Caco-2 (cell line): ENCODE measurements around the gene TNRC18. TPM values are rescaled to one million over a fixed set of nuclear protein-coding genes. Genes with fewer than 3 reads are reported as not detected.

Experiments
- BruUV-seq: library from RNA; stranded (reverse); fragments of 400-500 nt; replicated peaks from 2 replicates; lab custom pipeline; 2021; lab: Mats Ljungman, UMichigan
- CTCF ChIA-PET: fragments of 300-600 bp; sonication (Branson Sonifier 250); formaldehyde crosslinking; loops from one replicate; lab custom pipeline; 2022; ENCODE audit warnings: antibody characterized with exemption; lab: Charles Lee
- POLR2A ChIA-PET: fragments of 300-600 bp; sonication (Branson Sonifier 250); formaldehyde crosslinking; loops from one replicate; lab custom pipeline; 2022; ENCODE audit warnings: antibody characterized with exemption; lab: Charles Lee
- DNase-seq, 2 experiments: peaks; one replicate each; pipeline versions ENCODE4 v3.0.0 to v3.0.0-alpha.2; 2020 to 2022
- H3K27me3 ChIP-seq: replicated peaks from 2 replicates; pipeline ENCODE4 v1.6.0; 2011; ENCODE audit warnings: low read length; ENCODE audit not compliant: control insufficient read depth, insufficient read depth
- H3K36me3 ChIP-seq: 2 replicates; pipeline ENCODE4 v1.5.1; 2011; ENCODE audit warnings: low read length; ENCODE audit not compliant: control insufficient read depth, insufficient read depth
- H3K4me1 ChIP-seq: fragments of 250-450 bp; sonication (Bioruptor Pico); 2 replicates; pipeline ENCODE4 v1.5.1; 2020; ENCODE audit warnings: mild to moderate bottlenecking
- H3K4me3 ChIP-seq: 2 replicates; pipeline ENCODE4 v1.5.1; 2011; ENCODE audit warnings: low read depth, mild to moderate bottlenecking, control low read depth, low read length
- H3K9me3 ChIP-seq: fragments of 250-450 bp; sonication (Bioruptor Pico); 2 replicates; pipeline ENCODE4 v1.5.1; 2020; ENCODE audit warnings: mild to moderate bottlenecking, moderate library complexity
- H3K27ac Mint-ChIP-seq: one replicate; pipeline ENCODE4 v1.8.0; 2022; ENCODE audit warnings: mixed read lengths; ENCODE audit not compliant: unreplicated experiment
- H3K27me3 Mint-ChIP-seq: one replicate; pipeline ENCODE4 v1.8.0; 2022; ENCODE audit warnings: mixed read lengths; ENCODE audit not compliant: insufficient read depth, unreplicated experiment
- H3K36me3 Mint-ChIP-seq: one replicate; pipeline ENCODE4 v1.8.0; 2022; ENCODE audit warnings: mild to moderate bottlenecking, mixed read lengths; ENCODE audit not compliant: insufficient read depth, unreplicated experiment
- H3K4me1 Mint-ChIP-seq: one replicate; pipeline ENCODE4 v1.8.0; 2022; ENCODE audit warnings: low read depth, mixed read lengths; ENCODE audit not compliant: unreplicated experiment
- H3K4me3 Mint-ChIP-seq: one replicate; pipeline ENCODE4 v1.8.0; 2022; ENCODE audit warnings: mild to moderate bottlenecking, moderate library complexity, mixed read lengths; ENCODE audit not compliant: unreplicated experiment
- H3K9me3 Mint-ChIP-seq: one replicate; pipeline ENCODE4 v1.8.0; 2022; ENCODE audit warnings: mixed read lengths; ENCODE audit not compliant: unreplicated experiment
- intact Hi-C: fragments of 100-400 bp; cut with micrococcal nuclease; formaldehyde crosslinking; loops from one replicate; pipeline ENCODE4 v1.10.0; 2022; ENCODE audit not compliant: unreplicated experiment
- total RNA-seq: library from RNA; stranded (reverse); gene quantifications from 2 replicates; pipeline ENCODE4 v1.2.3, GENCODE V29; 2022
- TF ChIP-seq, protein P1 (sequence below), 2 experiments: fragments of 200-600 bp in 1 of 2; IDR thresholded peaks; 1 replicate in 1 of 2; 2 replicates in 1 of 2; pipeline versions ENCODE4 v1.5.1 to v1.8.0; 2011 to 2022; ENCODE audit warnings: antibody characterized with exemption in 1 of 2, control low read depth in 1 of 2, inconsistent platforms in 1 of 2, low read depth in 1 of 2, low read length in 1 of 2, mild to moderate bottlenecking in 1 of 2, moderate library complexity in 1 of 2; ENCODE audit not compliant: insufficient read depth in 1 of 2, severe bottlenecking in 1 of 2, unreplicated experiment in 1 of 2

The TNRC18 gene
- total RNA-seq, 1 experiment from 2014 or later: 75.6 TPM

DNA sequence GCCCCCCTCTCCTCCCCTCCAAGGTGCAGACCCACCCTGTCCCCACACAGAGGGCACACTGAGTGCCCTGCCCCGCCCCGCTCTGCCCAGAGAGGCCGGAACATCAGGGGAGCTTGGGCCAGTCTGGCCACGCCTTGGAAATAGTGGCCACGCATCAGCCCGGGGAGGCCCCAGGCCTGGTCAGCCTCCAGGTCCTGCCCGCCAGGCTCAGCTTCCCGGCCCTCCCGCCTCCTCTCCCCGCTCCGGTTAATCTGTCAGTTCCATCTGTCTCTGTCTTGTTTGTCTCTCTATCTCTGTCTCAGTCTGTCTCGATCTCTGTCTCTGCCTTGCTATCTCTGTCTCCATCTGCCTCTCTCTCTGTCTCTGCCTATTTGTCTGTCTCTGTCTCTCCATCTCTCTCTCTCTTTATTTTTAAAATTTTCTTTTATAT is 28.9 kb upstream of the TNRC18 start:
- Mint-ChIP-seq H3K9me3 (no peaks in the 10 kb centered on the region), H3K4me3 (no peak overlapping the region), H3K27ac (peak overlapping the region; percentile 7), H3K27me3 (no peaks in the 10 kb centered on the region), H3K36me3 (peaks cover 33% of the 10 kb centered on the region), H3K4me1 (peaks cover 11% of the 10 kb centered on the region)
- Histone ChIP-seq H3K4me3 (no peak overlapping the region), H3K36me3 (no peaks in the 10 kb centered on the region), H3K9me3 (no peaks in the 10 kb centered on the region), H3K27me3 (no peaks in the 10 kb centered on the region), H3K4me1 (peaks cover 8% of the 10 kb centered on the region; the same call in 1 of the 2 replicates)
- TF ChIP-seq, protein P1, sequence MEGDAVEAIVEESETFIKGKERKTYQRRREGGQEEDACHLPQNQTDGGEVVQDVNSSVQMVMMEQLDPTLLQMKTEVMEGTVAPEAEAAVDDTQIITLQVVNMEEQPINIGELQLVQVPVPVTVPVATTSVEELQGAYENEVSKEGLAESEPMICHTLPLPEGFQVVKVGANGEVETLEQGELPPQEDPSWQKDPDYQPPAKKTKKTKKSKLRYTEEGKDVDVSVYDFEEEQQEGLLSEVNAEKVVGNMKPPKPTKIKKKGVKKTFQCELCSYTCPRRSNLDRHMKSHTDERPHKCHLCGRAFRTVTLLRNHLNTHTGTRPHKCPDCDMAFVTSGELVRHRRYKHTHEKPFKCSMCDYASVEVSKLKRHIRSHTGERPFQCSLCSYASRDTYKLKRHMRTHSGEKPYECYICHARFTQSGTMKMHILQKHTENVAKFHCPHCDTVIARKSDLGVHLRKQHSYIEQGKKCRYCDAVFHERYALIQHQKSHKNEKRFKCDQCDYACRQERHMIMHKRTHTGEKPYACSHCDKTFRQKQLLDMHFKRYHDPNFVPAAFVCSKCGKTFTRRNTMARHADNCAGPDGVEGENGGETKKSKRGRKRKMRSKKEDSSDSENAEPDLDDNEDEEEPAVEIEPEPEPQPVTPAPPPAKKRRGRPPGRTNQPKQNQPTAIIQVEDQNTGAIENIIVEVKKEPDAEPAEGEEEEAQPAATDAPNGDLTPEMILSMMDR (IDR thresholded peaks at IDR 0.05; ENCODE audit: insufficient read depth in 1 of 2, low read depth in 1 of 2, low read length in 1 of 2, severe bottlenecking in 1 of 2, unreplicated experiment in 1 of 2): no peak
- intact Hi-C loops: no loop called here
- ChIA-PET POLR2A (no interaction called here), CTCF (interaction anchor here (0.5 kb wide), 1 partner anchor 55 kb away, joined by 3 read pairs; no protein-coding TSS in a partner anchor)
- DNase-seq: no peak
- BruUV-seq: no TSS peak

DNA sequence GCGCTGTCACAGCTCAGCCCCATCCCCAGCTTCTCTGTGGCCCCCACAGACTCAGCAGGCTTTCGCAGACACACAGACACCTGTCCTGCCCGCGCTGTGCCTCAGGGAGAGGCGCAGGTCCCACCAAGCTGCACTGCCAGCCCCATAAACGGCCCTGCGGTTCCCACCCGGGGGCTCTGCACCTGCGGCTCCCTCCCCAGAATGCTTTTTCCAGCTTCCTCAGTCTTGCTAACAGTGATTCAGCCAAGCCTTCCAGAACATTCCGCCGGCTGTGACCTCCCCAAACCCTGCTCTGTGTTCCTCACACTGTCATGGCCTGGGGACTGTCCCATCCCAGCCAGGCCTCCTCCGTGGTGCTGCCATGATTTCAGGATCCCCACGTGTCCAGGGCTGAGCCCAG is 27.8 kb upstream of the TNRC18 start:
- ChIA-PET CTCF (interaction anchor here (0.5 to 2.5 kb wide), 7 partner anchors 26 to 211 kb away, joined by 3 to 25 read pairs (median 5); no protein-coding TSS in a partner anchor), POLR2A (no interaction called here)
- Mint-ChIP-seq H3K27me3 (no peaks in the 10 kb centered on the region), H3K4me1 (peaks cover 11% of the 10 kb centered on the region), H3K36me3 (peaks cover 43% of the 10 kb centered on the region), H3K4me3 (no peak overlapping the region), H3K9me3 (no peaks in the 10 kb centered on the region), H3K27ac (no peak overlapping the region)
- Histone ChIP-seq H3K4me1 (peaks cover 8% of the 10 kb centered on the region; the same call in 1 of the 2 replicates), H3K27me3 (no peaks in the 10 kb centered on the region), H3K4me3 (no peak overlapping the region), H3K9me3 (no peaks in the 10 kb centered on the region), H3K36me3 (no peaks in the 10 kb centered on the region)
- TF ChIP-seq, protein P1 (IDR thresholded peaks at IDR 0.05; ENCODE audit: insufficient read depth in 1 of 2, low read depth in 1 of 2, low read length in 1 of 2, severe bottlenecking in 1 of 2, unreplicated experiment in 1 of 2): no peak
- no TSS peak for BruUV-seq
- intact Hi-C loops: loop anchor here (2.0 kb wide), 1 partner anchor 55 kb away; no protein-coding TSS in a partner anchor
- DNase-seq: no peak

DNA sequence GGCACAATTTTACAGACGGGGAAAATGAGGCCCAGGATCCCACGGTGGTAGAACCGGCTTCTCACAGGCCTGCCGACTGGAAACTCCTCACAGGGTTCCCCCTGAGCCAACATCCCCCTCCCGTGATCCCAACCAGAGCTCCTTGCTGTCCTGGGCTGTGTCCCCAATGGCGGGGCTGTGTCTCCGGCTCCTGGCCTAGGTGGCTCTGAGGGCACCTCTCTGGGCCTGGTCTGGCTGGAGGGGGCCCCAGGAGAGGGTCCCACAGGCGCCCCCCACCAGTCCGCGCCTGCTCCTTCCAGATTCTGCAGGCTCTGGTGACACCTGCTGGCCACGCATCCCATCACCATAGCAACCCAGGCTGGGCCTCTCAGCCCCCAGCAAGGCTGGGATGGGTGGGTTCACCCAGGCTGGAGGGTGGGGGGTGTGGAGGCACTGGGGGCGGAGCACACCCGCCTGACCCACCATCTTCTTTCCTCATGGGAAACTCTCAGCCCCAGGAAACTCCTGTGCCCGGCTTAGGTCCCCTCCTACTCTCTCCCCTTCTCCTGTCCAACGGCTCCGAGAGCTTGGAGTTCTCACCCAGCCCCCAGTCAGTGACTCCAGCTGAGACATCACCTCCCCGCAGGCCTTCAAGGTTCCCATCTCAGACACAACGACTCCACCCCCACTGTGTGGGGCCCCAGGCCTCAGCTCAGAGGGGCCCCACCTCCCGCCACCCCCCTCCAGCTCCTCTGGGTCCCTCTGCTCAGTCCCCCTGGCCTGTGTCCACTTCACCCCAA is 27.1 kb upstream of the TNRC18 start:
- no peaks in the 10 kb centered on the region for H3K27me3 Mint-ChIP-seq
- H3K4me3 ChIP-seq: no peak overlapping the region
- no TSS peak for BruUV-seq
- peaks cover 44% of the 10 kb centered on the region for H3K36me3 Mint-ChIP-seq
- TF ChIP-seq, protein P1 (IDR thresholded peaks at IDR 0.05; ENCODE audit: insufficient read depth in 1 of 2, low read depth in 1 of 2, low read length in 1 of 2, severe bottlenecking in 1 of 2, unreplicated experiment in 1 of 2): peak; percentile 78
- no peaks in the 10 kb centered on the region for H3K27me3 ChIP-seq
- H3K4me1 Mint-ChIP-seq: peaks cover 11% of the 10 kb centered on the region
- DNase-seq: peak; percentile 69 to 76
- H3K36me3 ChIP-seq: no peaks in the 10 kb centered on the region
- peaks cover 8% of the 10 kb centered on the region; the same call in 1 of the 2 replicates for H3K4me1 ChIP-seq
- CTCF ChIA-PET: interaction anchor here (0.5 to 2.5 kb wide), 11 partner anchors 19 to 280 kb away, joined by 3 to 25 read pairs (median 5); no protein-coding TSS in a partner anchor
- intact Hi-C loops: loop anchor here (1.0 to 2.0 kb wide), 3 partner anchors 54 to 210 kb away; no protein-coding TSS in a partner anchor
- POLR2A ChIA-PET: interaction anchor here (1.1 kb wide), 1 partner anchor 50 kb away, joined by 3 read pairs; no protein-coding TSS in a partner anchor
- no peak overlapping the region for H3K4me3 Mint-ChIP-seq
- H3K27ac Mint-ChIP-seq: peak overlapping the region; percentile 35
- no peaks in the 10 kb centered on the region for H3K9me3 Mint-ChIP-seq
- H3K9me3 ChIP-seq: no peaks in the 10 kb centered on the region
